ENCODE results near the gene MRPS14. TPM values are rescaled to one million over a fixed set of nuclear protein-coding genes. Genes with fewer than 3 reads are reported as not detected.
A peak's percentile ranks its signal among the peaks of the same experiment; 100 is the strongest.

MRPS14 gene
- total and polyA plus RNA-seq, 9 of the 15 experiments (the other 6 are each of a cell fraction or from before 2014, with no cell fraction given), result 38.1 to 231 (median 54.9) TPM

DNA sequence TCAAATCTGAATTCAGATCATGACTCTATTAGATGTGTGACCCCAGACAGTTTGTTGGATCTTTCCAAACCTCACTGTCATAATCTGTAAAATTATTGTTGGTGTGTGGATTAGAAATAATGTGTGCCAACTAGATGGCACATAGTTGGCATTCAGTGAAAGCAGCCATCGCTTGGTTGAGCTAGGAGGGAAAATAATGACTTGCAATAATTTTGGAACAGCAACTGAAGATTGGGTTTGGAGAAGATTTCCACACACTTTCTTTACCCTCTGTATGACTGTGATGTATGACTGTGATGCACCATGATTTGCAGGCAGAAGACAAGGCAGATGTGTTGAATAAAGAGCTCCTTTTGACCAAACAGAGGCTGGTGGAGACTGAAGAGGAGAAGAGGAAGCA is 47.5 kb downstream of the MRPS14 start:
- POLR2A ChIA-PET, result interaction anchor here (0.8 to 4.0 kb wide), 7 partner anchors 10 to 207 kb away, joined by 3 to 25 read pairs (median 4); partner anchors contain the start of genes CACYBP and MRPS14
- intact Hi-C loops (cut with micrococcal nuclease) (no loop called here), in situ Hi-C loops (cut with MboI) (loop anchor here (25.0 kb wide), 1 partner anchor 713 kb away; no protein-coding TSS in a partner anchor)
- DNase-seq (ENCODE audit: extremely low read depth in 1 of 4, low spot score in 3 of 4) (no peak), ATAC-seq (no peak), FAIRE-seq (no peak)
- WGBS (ENCODE audit: insufficient coverage, low coverage, missing lambda C conversion rate), result 94% methylated on average over 1 of the region's 1 CpG
- Histone ChIP-seq H3K9me1 (ENCODE audit: control insufficient read depth, insufficient read depth, low read length) (no peaks in the 10 kb centered on the region), H3K9ac (ENCODE audit: insufficient read depth in 1 of 2, low read depth in 2 of 2, low read length in 2 of 2) (no peak overlapping the region), H3K27me3 (ENCODE audit: control insufficient read depth in 2 of 2, insufficient read depth in 2 of 2, low read length in 2 of 2) (no peaks in the 10 kb centered on the region), H4K20me1 (replicated peaks; ENCODE audit: control insufficient read depth, insufficient read depth, low read length) (no peaks in the 10 kb centered on the region), H3K79me2 (ENCODE audit: control insufficient read depth, insufficient read depth, low read length) (no peaks in the 10 kb centered on the region), H3K4me1 (replicated peaks in 1 of 2; ENCODE audit: control insufficient read depth in 2 of 2, insufficient read depth in 2 of 2, low read length in 2 of 2) (peaks cover 0 to 27% of the 10 kb centered on the region in 2 experiments; a peak in 4 of 5 replicates), H3K4me3 (no peak overlapping the region), H3K9me3 (replicated peaks; ENCODE audit: control insufficient read depth, insufficient read depth, low read depth, low read length) (no peaks in the 10 kb centered on the region), H3K4me2 (ENCODE audit: insufficient read depth, low read length) (no peak overlapping the region), H2AFZ (ENCODE audit: low read depth, low read length) (no peak overlapping the region), H3K36me3 (ENCODE audit: control insufficient read depth, insufficient read depth, low read length) (peaks cover 16% of the 10 kb centered on the region; the same call in 2 of the 3 replicates), H3K27ac (ENCODE audit: extremely low read depth, low read depth, low read length) (no peak overlapping the region)
- CTCF ChIA-PET (ENCODE audit: low intra/inter-chr PET ratio), result no interaction called here
- BruUV-seq (replicated peaks), result no TSS peak
- TF ChIP-seq, protein P1, sequence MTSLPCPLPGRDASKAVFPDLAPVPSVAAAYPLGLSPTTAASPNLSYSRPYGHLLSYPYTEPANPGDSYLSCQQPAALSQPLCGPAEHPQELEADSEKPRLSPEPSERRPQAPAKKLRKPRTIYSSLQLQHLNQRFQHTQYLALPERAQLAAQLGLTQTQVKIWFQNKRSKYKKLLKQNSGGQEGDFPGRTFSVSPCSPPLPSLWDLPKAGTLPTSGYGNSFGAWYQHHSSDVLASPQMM (CRISPR knock-in tag; IDR thresholded peaks at IDR 0.05), result no peak
- TF ChIP-seq SRSF1 (IDR thresholded peaks at IDR 0.05; ENCODE audit: low read depth, low read length) (no peak), ZBTB8A (IDR thresholded peaks at IDR 0.05; ENCODE audit: partially characterized antibody) (no peak), C11orf30 (IDR thresholded peaks at IDR 0.05; ENCODE audit: low read depth) (0 out of 2 replicates have a peak, but pooled peaks have one; percentile 4), BRD4 (IDR thresholded peaks at IDR 0.05) (no peak), MAFG (tag; conservative IDR thresholded peaks at IDR 0.05) (peak; percentile 24; the same call in 1 of the 2 replicates), LEF1 (IDR thresholded peaks at IDR 0.05) (no peak), ZC3H11A (IDR thresholded peaks at IDR 0.05; ENCODE audit: low read depth, low read length) (no peak)
- TF ChIP-seq, protein P2, sequence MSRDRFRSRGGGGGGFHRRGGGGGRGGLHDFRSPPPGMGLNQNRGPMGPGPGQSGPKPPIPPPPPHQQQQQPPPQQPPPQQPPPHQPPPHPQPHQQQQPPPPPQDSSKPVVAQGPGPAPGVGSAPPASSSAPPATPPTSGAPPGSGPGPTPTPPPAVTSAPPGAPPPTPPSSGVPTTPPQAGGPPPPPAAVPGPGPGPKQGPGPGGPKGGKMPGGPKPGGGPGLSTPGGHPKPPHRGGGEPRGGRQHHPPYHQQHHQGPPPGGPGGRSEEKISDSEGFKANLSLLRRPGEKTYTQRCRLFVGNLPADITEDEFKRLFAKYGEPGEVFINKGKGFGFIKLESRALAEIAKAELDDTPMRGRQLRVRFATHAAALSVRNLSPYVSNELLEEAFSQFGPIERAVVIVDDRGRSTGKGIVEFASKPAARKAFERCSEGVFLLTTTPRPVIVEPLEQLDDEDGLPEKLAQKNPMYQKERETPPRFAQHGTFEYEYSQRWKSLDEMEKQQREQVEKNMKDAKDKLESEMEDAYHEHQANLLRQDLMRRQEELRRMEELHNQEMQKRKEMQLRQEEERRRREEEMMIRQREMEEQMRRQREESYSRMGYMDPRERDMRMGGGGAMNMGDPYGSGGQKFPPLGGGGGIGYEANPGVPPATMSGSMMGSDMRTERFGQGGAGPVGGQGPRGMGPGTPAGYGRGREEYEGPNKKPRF (IDR thresholded peaks at IDR 0.05; ENCODE audit: low read depth, low read length), result no peak

Data from K562 (cell line).